WTC11 (cell line): ENCODE data around the gene PAK1. TPM values are rescaled to one million over a fixed set of nuclear protein-coding genes. Genes with fewer than 3 reads are reported as not detected.

Experiments
- ATAC-seq: fragments of 200-7000 bp; cut with Tn5 transposase; 2 replicates; pipeline ENCODE4 v1.10.0; 2021; ENCODE audit warnings: mild to moderate bottlenecking, moderate library complexity
- CTCF ChIA-PET: fragments of 300-600 bp; sonication (Branson Sonifier 250); formaldehyde crosslinking; loops from one replicate; lab custom pipeline; 2021; ENCODE audit warnings: antibody characterized with exemption; lab: Charles Lee
- POLR2A ChIA-PET: fragments of 350-600 bp; sonication (Branson Sonifier 250); formaldehyde crosslinking; loops from one replicate; lab custom pipeline; 2021; ENCODE audit warnings: antibody characterized with exemption; lab: Charles Lee
- DNase-seq: peaks from one replicate; pipeline ENCODE4 v3.0.0; 2021; ENCODE audit warnings: low spot score
- H3K27ac Mint-ChIP-seq: 2 replicates; pipeline ENCODE4 v1.8.0; 2021; ENCODE audit warnings: mixed read lengths
- H3K27me3 Mint-ChIP-seq: 2 replicates; pipeline ENCODE4 v1.8.0; 2021; ENCODE audit warnings: low read depth, mild to moderate bottlenecking, moderate library complexity, mixed read lengths
- H3K36me3 Mint-ChIP-seq: 2 replicates; pipeline ENCODE4 v1.8.0; 2021; ENCODE audit warnings: mixed read lengths
- H3K4me1 Mint-ChIP-seq: 2 replicates; pipeline ENCODE4 v1.8.0; 2022; ENCODE audit warnings: mixed read lengths
- H3K4me3 Mint-ChIP-seq: 2 replicates; pipeline ENCODE4 v1.8.0; 2021; ENCODE audit warnings: mild to moderate bottlenecking, moderate library complexity, mixed read lengths
- H3K9me3 Mint-ChIP-seq: 2 replicates; pipeline ENCODE4 v1.8.0; 2021; ENCODE audit warnings: mixed read lengths
- ATF6 ChIP-seq: sonication (generic); formaldehyde crosslinking; IDR thresholded peaks from 2 replicates; pipeline ENCODE4 v1.8.1; 2023; ENCODE audit warnings: mild to moderate bottlenecking, missing genetic modification reagents
- E2F1 ChIP-seq: sonication (generic); formaldehyde crosslinking; IDR thresholded peaks from 2 replicates; pipeline ENCODE4 v1.8.0; 2022; ENCODE audit warnings: mild to moderate bottlenecking, missing genetic modification reagents
- E2F4 ChIP-seq: sonication (generic); formaldehyde crosslinking; IDR thresholded peaks from 2 replicates; pipeline ENCODE4 v1.8.1; 2022; ENCODE audit warnings: low read depth, mild to moderate bottlenecking, moderate library complexity, missing genetic modification reagents, borderline replicate concordance
- FOXJ3 ChIP-seq: sonication (generic); formaldehyde crosslinking; IDR thresholded peaks from 2 replicates; pipeline ENCODE4 v1.9.0; 2021; ENCODE audit warnings: missing genetic modification reagents, mild to moderate bottlenecking, borderline replicate concordance
- FOXK1 ChIP-seq: sonication (generic); formaldehyde crosslinking; IDR thresholded peaks from 2 replicates; pipeline ENCODE4 v1.8.0; 2022; ENCODE audit warnings: mild to moderate bottlenecking, moderate library complexity, missing genetic modification reagents
- KAT7 ChIP-seq: sonication (generic); formaldehyde crosslinking; IDR thresholded peaks from 2 replicates; pipeline ENCODE4 v1.8.1; 2023; ENCODE audit warnings: missing genetic modification reagents, mild to moderate bottlenecking, borderline replicate concordance
- NFE2L1 ChIP-seq: sonication (generic); formaldehyde crosslinking; IDR thresholded peaks from 2 replicates; pipeline ENCODE4 v1.8.1; 2023; ENCODE audit warnings: missing genetic modification reagents
- RELA ChIP-seq: sonication (generic); formaldehyde crosslinking; IDR thresholded peaks from 2 replicates; pipeline ENCODE4 v1.8.1; 2022; ENCODE audit warnings: missing genetic modification reagents, mild to moderate bottlenecking, borderline replicate concordance
- SOX15 ChIP-seq: fragments of 250-450 bp; sonication (Bioruptor Pico); IDR thresholded peaks from 2 replicates; pipeline ENCODE4 v1.9.0; 2021; ENCODE audit warnings: mild to moderate bottlenecking
- TCF7 ChIP-seq: sonication (generic); formaldehyde crosslinking; IDR thresholded peaks from 2 replicates; pipeline ENCODE4 v1.8.0; 2022; ENCODE audit warnings: mild to moderate bottlenecking, low read depth, missing genetic modification reagents, moderate library complexity
- TEAD1 ChIP-seq: sonication (generic); formaldehyde crosslinking; IDR thresholded peaks from 2 replicates; pipeline ENCODE4 v1.8.0; 2022; ENCODE audit warnings: mild to moderate bottlenecking, missing genetic modification reagents
- ZBTB21 ChIP-seq: sonication (generic); formaldehyde crosslinking; IDR thresholded peaks from 2 replicates; pipeline ENCODE4 v1.8.1; 2023; ENCODE audit warnings: mild to moderate bottlenecking, missing genetic modification reagents, borderline replicate concordance
- ZNF121 ChIP-seq: sonication (generic); formaldehyde crosslinking; IDR thresholded peaks from 2 replicates; pipeline ENCODE4 v1.8.0; 2023; ENCODE audit warnings: missing genetic modification reagents
- ZNF138 ChIP-seq: sonication (generic); formaldehyde crosslinking; conservative IDR thresholded peaks from 2 replicates; pipeline ENCODE4 v1.8.1; 2022; ENCODE audit warnings: mild to moderate bottlenecking, moderate library complexity, missing genetic modification reagents
- ZNF232 ChIP-seq: sonication (generic); formaldehyde crosslinking; IDR thresholded peaks from 2 replicates; pipeline ENCODE4 v1.8.0; 2022; ENCODE audit warnings: mild to moderate bottlenecking, missing genetic modification reagents
- ZNF281 ChIP-seq: sonication (generic); formaldehyde crosslinking; IDR thresholded peaks from 2 replicates; pipeline ENCODE4 v1.8.0; 2023; ENCODE audit warnings: mild to moderate bottlenecking, missing genetic modification reagents
- ZNF416 ChIP-seq: fragments of 250-450 bp; sonication (Bioruptor Pico); IDR thresholded peaks from 2 replicates; pipeline ENCODE4 v1.9.0; 2021; ENCODE audit warnings: mild to moderate bottlenecking, inconsistent platforms
- ZNF671 ChIP-seq: fragments of 250-450 bp; sonication (Bioruptor Pico); IDR thresholded peaks from 2 replicates; pipeline ENCODE4 v1.8.0; 2021; ENCODE audit warnings: mild to moderate bottlenecking
- total RNA-seq: library from RNA; stranded (reverse); gene quantifications from 3 replicates; pipeline ENCODE4 v1.2.3, GENCODE V29; 2021
- TF ChIP-seq, protein P1 (sequence below): fragments of 250-450 bp; sonication (Bioruptor Pico); conservative IDR thresholded peaks from 2 replicates; pipeline ENCODE4 v1.9.0; 2021; ENCODE audit warnings: mild to moderate bottlenecking
- TF ChIP-seq, protein P2 (sequence below): fragments of 250-450 bp; sonication (Bioruptor Pico); IDR thresholded peaks from 2 replicates; pipeline ENCODE4 v1.9.0; 2021; ENCODE audit warnings: mild to moderate bottlenecking

Gene PAK1
- total RNA-seq, 1 experiment from 2014 or later: 160 TPM

GRCh38 chr11:77347948-77348347 lies 125.9 kb downstream of the PAK1 start (continued):
- no peak for TF ChIP-seq FOXJ3 (CRISPR knock-in tag)
- TF ChIP-seq ATF6 (CRISPR knock-in tag): no peak
- no peak for TF ChIP-seq NFE2L1 (CRISPR knock-in tag)
- no peak for TF ChIP-seq ZNF416 (CRISPR knock-in tag)
- no peak for TF ChIP-seq TCF7 (CRISPR knock-in tag)
- TF ChIP-seq, protein P1, sequence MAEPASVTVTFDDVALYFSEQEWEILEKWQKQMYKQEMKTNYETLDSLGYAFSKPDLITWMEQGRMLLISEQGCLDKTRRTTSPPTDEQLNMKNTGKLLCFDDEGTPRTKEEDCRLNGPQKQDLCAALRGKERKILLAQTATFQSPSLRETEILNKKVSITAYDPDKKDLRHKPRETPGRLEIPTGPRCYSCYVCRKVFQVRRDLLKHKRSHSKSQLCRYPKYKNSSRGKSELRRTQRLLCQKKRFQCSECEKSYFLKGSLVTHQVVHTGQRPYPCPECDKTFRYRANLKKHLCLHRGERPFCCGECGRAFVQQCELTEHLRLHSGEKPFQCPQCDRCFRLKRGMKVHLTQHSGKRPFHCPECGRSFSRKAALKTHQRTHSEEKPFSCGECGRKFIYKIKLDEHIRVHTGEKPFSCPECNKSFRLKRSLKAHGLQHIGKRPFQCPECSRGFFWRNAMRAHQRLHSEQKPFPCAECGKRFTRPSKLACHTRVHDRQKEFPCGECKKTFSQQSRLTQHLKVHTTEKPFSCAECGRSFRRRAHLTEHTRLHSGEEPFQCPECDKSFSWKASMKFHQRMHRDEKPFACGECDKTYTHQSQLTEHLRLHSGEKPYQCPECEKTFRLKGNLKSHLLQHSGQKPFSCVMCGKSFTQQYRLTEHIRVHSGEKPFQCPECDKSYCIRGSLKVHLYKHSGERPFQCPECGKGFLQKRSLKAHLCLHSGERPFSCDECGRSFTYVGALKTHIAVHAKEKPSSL (CRISPR knock-in tag): no peak
- TF ChIP-seq, protein P2, sequence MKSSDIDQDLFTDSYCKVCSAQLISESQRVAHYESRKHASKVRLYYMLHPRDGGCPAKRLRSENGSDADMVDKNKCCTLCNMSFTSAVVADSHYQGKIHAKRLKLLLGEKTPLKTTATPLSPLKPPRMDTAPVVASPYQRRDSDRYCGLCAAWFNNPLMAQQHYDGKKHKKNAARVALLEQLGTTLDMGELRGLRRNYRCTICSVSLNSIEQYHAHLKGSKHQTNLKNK (CRISPR knock-in tag): no peak
- no peak for TF ChIP-seq KAT7 (CRISPR knock-in tag)
- no peak for TF ChIP-seq ZNF121
- TF ChIP-seq, all 79 proteins: peak for 0

- Mint-ChIP-seq H3K27ac (peak overlapping the region; percentile 61; the same call in 1 of the 2 replicates), H3K27me3 (no peaks in the 10 kb centered on the region), H3K36me3 (peaks cover 50% of the 10 kb centered on the region), H3K4me3 (no peak overlapping the region), H3K9me3 (no peaks in the 10 kb centered on the region), H3K4me1 (no peaks in the 10 kb centered on the region)
- ATAC-seq (no peak), DNase-seq (no peak)
- CTCF ChIA-PET: no interaction called here
- no peak for TF ChIP-seq ZNF671
- no peak for TF ChIP-seq ZBTB21 (CRISPR knock-in tag)
- TF ChIP-seq ATF6 (CRISPR knock-in tag): no peak
- TF ChIP-seq RELA (CRISPR knock-in tag): no peak
- TF ChIP-seq TEAD1 (CRISPR knock-in tag): no peak
- no peak for TF ChIP-seq SOX15 (CRISPR knock-in tag)
- TF ChIP-seq ZNF281 (CRISPR knock-in tag): no peak
- no peak for TF ChIP-seq E2F1
- TF ChIP-seq ZNF232 (CRISPR knock-in tag): no peak
- no peak for TF ChIP-seq E2F4
- no peak for TF ChIP-seq FOXK1
- TF ChIP-seq ZNF138: no peak
- POLR2A ChIA-PET: no interaction called here
Measured at GRCh38 chr11:77346906-77347603, 126.8 kb downstream of the PAK1 start.
